GM21515 (cell line): ENCODE measurements around the gene G6PC2.
A peak's percentile ranks its signal among the peaks of the same experiment; 100 is the strongest.
"Not testable (repeated sequence)": the region's sequence is repeated elsewhere in the genome, so short reads cannot be mapped to it uniquely, and the experiment has no call there.

Source experiments
- ATAC-seq: cut with Tn5 transposase; IDR thresholded peaks from one replicate; pipeline ENCODE4 v1.9.1; 2021; ENCODE audit not compliant: unreplicated experiment

Gene G6PC2, protein sequence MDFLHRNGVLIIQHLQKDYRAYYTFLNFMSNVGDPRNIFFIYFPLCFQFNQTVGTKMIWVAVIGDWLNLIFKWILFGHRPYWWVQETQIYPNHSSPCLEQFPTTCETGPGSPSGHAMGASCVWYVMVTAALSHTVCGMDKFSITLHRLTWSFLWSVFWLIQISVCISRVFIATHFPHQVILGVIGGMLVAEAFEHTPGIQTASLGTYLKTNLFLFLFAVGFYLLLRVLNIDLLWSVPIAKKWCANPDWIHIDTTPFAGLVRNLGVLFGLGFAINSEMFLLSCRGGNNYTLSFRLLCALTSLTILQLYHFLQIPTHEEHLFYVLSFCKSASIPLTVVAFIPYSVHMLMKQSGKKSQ

DNA sequence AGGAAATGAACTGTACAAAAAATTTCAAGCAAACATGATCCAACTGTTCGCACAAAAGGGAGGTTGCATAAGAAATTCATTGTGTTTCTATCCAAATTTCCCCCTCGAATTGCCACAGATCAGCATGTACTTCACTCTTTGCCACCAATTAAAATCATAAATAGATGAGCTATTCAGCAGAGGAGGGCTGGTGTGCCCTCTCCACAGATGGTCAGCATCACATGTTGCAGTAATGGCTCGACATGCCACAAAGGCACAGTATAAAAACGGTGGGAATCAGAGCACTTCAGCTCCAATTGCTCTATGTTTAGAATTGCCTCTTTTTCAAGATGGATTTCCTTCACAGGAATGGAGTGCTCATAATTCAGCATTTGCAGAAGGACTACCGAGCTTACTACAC lies at the start of gene G6PC2:
TSS of gene G6PC2 (plus strand) at position 289 of the 400 bp plus-strand sequence. CDS start at position 330, 41 bp downstream.
- ATAC-seq, result no peak

DNA sequence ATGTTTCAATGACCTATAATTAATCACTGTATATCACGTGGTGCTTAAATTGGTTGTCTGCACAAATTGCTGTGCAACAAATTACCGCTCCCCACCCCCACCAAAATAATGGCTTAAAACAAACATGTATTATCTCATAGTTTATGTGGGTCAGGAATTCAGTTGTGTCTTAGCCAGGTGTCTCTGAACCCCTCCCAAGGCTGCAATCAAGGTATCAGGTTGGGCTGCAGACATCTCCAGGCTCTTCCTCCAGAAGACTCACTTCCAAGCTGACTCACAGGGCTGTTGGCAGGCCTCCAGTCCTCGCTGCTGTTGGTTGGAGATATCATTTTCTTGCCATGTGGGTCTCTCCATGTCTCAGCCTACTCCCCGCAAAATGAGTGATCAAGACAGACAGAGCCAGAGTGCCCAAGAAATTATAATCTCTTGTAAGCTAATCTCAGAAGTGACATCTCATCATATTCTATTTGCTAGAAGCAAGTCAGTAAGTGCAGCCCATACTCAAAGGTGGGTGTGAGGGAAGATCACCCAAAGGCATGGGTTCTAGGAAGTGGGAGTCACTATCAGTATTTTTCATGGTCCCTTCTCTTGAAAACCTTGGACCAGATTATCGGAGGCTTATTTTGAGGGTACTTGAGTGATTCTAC lies 49.3 kb upstream of the G6PC2 start:
- ATAC-seq, result no peak

DNA sequence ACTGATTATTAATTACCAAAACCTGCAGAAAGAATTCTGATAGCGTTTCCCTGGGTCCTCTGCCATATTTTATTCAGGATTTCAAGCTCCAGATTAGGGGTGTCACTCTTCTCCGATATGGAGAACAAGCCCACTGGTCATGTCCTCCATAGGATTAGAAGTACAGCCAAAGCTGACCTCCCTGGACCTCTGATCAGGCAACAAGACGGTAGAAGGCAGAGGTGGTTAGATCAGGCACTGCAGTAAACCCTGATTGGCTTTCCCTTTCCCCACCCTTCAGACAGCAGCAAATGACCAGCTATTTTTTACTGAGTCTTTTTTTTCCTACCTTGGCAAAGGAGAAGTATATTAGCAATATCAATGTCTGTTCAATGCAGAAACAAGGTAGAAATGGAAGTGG lies 48.6 kb upstream of the G6PC2 start:
- ATAC-seq, result no peak

DNA sequence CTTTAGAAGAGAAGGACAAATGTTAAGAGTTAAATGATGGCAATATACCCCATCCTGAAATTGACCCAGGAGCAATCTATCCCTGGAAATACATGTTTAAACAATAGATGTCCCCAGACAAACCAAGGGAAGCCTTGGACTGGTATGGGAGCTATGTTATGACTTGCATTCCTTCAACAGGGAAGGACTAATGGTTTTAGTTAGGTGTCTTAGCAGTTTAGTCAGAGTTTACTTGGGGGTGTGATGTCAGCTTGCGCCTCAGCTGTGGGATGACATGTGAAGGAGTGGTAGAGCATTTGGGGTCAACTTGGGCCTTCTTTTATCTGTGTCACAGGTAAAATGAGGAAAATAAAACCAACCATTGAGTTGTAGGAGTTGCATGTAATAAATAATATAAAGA lies 47.6 kb upstream of the G6PC2 start:
- ATAC-seq, result no peak

DNA sequence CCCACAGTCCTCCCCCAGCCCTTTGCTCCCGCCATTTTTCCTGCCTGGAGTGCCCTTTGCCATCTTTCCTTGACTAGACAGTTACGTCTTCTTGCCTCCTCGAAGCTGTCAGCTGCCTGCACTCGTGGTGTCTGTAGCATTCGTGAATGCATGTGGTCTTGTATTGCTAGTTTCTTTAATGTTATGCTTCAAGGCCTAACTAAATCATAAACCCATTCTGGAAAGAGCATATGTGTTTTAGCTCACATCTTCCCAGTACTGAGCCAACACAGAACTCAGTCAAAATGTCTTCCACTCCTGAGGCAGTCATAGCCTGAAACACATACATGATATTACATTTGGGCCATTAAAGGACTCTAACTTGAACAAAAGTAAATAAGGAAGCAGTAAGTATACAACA lies 46.4 kb upstream of the G6PC2 start:
- no peak for ATAC-seq

DNA sequence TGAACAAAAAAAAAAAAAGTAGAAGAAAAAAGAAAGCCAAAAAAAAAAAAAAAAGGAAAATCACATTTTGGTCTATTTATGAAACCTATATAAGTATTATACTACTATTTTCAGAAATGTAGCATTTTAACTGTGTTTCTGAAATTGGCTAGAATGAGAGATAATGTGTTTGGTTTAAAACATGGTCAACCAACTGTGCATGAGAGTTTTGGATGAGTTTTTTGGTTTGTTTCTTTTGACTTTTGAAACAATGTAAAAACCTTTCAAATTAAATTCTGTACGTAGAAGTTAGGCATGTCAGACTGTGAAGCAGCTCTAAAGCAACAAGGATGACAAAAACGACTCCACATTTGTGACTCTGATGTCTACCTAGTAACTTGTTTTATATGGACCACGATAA lies 45.5 kb upstream of the G6PC2 start:
- no peak for ATAC-seq

DNA sequence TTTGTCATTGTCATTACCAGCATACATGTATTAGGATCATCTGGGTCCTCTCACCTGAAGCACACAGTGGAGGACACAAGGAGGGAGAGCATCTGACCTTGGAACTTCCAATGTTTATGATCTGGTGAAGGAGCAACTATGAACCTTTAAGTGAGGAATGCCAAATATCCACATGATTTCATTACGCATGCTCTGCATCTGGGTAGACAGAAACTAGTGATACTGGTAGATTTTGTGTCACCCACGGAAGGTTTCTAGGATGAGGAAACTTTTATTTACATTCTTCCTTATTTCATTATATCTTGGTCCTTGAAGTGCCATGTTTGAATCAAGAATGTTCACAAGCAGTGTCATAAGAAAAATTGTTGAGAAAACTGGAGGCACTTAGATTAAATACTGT lies 42.9 kb upstream of the G6PC2 start:
- ATAC-seq, result no peak

DNA sequence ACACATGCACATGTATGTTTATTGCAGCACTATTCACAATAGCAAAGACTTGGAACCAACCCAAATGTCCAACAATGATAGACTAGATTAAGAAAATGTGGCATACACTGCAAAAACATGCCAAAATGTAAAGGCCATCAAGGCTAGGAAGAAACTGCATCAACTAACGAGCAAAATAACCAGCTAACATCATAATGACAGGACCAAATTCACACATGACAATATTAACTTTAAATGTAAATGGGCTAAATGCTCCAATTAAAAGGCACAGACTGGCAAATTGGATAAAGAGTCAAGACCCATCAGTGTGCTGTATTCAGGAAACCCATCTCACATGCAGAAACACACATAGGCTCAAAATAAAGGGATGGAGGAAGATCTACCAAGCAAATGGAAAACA lies 33.9 kb upstream of the G6PC2 start:
- not testable (repeated sequence) for ATAC-seq

DNA sequence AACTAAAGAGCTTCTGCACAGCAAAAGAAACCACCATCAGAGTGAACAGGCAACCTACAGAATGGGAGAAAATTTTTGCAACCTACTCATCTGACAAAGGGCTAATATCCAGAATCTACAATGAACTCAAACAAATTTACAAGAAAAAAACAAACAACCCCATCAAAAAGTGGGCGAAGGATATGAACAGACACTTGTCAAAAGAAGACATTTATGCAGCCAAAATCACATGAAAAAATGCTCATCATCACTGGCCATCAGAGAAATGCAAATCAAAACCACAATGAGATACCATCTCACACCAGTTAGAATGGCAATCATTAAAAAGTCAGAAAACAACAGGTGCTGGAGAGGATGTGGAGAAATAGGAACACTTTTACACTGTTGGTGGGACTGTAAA lies 30.7 kb upstream of the G6PC2 start:
- ATAC-seq, result not testable (repeated sequence)

DNA sequence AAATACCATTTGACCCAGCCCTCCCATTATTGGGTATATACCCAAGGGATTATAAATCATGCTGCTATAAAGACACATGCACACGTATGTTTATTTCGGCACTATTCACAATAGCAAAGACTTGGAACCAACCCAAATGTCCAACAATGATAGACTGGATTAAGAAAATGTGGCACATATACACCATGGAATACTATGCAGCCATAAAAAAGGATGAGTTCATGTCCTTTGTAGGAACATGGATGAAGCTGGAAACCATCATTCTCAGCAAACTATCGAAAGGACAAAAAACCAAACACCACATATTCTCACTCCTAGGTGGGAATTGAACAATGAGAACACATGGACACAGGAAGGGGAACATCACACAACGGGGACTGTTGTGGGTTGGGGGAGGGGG lies 30.3 kb upstream of the G6PC2 start:
- ATAC-seq, result not testable (repeated sequence)

DNA sequence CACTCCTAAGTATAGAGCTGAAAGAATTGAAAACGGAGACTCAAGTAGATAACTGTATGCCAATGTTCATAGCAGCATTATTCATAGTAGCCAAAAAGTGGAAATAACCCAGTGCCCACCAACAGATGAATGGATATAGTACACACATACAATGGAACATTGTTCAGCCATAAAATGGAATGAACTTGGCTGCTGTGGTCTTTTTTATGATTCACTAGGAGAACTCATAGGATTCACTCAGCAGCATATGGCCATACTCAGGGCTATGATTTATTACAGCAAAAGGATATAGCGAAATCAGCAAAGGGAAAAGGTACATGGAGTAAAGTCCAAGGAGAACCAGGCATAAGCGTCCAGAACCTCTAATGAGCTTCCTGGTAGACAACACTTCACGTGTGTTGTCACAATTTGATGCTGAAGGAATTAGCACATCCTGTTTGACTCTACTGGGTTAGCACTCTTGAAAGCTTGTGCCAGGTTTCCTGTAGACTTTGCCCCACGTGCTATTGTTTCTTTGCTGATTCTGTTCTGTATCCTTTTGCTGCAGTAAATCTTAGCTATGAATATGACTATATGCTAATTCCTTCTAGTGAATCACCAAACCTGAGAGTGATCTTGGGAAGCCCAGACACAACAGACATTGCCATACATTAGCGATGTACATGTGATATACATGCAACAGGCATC lies 26.6 kb upstream of the G6PC2 start:
- ATAC-seq, result no peak

DNA sequence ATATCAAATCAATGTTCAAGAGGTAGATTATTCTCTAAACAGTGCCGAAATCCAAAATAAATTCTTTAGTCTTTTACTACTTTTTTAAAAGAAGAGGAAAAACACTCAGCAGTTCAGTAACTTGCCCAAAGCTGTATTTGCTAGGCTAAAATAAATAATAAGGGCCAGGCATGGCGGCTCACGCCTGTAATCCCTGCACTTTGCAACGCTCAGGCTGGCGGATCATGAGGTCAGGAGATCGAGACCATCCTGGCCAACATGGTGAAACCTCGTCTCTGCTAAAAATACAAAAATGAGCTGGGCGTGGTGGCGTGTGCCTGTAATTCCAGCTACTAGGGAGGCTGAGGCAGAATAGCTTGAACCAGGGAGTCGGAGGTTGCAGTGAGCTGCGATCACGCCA lies 18.9 kb upstream of the G6PC2 start:
- ATAC-seq, result not testable (repeated sequence)

DNA sequence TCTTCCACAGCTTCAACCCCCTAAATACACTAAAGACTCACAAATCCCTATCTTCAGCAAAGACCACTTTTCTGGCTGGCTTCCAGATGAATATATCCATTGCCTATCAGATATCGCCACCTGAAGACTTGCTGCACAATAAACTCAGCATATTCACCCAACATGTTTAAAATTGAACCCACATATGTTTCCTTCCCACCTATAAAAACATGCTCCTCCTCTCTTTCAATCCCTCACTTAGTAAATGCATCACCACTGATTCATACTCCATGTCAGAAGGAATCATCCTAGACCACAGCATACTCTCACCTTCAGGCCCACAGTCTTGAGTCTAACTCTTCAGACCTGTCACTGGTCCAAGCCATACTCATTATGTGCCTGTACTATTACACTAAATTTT lies 16.1 kb upstream of the G6PC2 start:
- ATAC-seq, result no peak

DNA sequence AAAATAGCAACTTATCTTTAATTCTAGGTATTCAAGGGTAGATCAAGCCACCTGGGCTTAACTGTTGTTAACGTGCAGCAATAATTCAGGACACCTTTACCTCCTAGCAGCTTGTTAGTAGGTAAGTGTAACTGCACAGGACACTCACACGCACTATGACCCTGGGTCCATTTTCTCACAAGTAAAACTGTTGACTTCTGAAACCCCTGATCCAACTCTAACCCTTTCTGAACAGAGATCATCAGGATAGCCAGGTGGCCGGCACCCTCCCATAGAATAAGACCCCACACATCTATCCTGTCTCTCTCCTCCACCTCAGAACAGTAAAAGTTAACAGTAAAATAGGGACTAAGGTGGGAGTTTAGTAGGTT lies 11.5 kb upstream of the G6PC2 start:
- ATAC-seq, result peak; percentile 5

DNA sequence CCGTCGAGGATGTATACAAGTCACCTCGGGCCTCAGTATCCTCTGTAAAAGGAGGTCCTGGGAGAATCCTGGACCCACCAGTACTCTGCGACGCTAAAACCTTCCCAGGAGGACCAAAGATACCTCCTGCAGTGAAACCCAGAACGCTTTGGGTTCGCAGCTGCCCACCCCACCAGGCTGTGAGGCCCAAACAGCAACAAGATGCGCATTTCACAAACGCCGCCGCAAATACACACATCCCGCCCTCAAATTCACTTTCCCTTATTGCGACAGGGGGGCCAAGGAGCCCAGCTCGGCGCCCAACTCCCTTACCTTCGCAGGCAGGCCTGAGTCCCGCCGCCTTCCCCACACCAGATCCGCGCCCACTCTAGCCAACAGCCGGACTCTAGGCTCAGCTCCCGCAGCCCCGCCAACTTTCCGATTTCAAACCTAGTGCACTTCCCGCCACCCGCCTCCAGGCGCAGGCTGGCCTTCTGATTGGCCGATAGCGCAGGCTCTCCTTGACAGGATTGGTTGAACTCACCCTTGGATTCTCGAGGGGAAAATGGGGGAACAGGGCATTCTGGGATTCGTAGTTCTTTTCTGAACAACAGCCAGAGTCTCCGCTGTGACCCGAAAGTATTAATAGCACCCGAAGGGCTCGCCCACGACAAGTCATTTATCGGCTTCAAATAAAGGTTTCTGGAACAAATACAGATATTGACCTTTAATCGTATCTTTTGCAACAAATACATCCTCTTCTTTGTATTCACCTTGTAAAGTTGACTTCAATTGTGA lies 10.9 kb upstream of the G6PC2 start, which contains the start of gene SPC25:
TSS of gene SPC25 (minus strand) at position 425 of the 777 bp plus-strand sequence. CDS start 911 bp downstream, outside the sequence.
- peak; percentile 100 for ATAC-seq

DNA sequence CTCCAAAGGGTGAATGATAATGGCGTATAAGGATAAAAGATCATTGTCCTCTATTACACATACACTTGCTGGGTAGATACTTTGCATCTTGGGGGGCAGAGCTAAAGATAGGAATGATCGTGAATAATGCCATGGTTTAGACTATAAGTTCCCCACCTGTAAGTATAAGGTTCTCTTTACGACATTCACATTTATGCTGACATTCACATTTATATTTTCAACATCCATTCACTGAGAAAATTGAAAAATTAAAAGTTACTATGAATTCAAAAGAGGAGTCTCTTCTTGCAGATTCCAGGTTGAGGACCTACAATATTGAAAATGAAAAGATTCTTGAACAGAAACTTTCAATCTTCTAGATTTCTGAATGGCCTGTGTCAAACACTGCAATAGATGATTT lies 8.8 kb upstream of the G6PC2 start:
- no peak for ATAC-seq

DNA sequence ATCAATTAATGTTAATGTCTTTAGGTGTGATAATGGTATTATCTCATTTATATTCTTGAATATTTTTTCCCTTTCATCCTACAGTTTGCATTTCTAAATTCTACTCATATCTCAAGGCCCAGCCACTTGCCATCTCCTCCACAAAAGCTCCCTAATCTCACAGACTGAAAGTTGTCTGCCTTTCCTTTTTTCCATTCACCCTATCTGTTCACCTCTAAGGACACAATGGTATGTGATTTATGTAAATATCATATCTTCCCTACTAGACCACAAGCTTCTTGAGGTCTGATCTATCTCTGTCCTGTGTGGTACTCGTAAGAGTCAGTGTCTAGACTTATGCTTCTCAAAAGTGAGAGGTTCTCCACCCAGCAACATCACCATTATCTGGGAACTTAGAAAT lies 7.0 kb upstream of the G6PC2 start:
- no peak for ATAC-seq

DNA sequence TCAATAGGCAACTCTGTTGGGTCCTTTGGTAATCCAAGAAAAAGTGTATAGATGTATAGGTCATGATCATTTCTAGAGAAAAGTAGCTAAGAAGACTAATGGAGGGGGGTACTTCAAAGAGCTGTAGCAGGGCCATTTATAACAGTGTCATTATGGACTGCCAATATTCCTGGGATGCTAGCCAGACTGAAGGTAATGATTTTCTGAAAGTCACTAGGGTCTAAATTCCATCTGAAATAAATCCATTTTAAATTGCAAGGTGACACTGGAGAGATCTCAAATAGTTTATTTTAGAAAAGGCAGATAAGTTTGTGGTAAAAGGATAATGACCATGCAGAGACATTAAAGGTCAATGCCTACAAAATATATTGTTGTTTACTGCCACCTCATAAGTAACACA lies 6.4 kb upstream of the G6PC2 start:
- ATAC-seq, result no peak

DNA sequence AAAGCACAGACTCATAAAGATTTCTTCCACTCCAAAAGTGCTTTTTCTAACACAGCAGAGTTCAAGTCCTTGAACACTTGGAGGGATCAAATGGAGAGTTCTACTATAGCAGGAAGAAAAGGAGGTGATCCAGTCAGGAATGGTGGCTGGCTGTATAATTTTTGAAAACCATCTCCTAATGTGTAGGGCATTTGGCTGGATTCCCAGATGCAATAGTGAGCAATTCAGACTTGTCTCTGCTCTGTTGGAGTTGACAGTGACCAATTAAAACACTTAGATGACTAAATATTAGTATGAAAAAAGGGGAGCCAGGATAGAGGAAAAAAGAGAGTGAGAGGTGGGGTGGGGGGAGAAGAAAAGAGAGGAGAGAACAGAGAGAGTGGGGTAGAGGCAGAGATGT lies 5.3 kb upstream of the G6PC2 start:
- no peak for ATAC-seq

DNA sequence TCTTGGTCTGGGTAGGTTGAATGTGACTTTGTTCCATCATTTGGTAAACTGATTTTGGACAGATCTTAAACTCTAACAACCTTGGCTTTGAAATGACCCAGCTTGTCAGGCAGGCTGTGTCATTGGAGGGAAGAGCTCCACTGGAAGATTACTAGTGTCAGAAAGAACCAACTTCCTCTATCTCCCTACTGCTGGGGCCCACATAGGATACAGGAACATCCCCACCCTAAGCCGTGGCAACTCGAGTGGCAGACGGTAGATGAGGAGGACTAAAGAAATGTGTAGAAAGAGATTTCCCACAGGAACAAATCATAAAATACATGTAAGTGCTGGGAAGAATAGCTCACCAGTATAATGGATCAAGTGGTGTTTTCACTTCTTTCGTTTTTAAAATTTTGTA lies 4.3 kb upstream of the G6PC2 start:
- no peak for ATAC-seq

DNA sequence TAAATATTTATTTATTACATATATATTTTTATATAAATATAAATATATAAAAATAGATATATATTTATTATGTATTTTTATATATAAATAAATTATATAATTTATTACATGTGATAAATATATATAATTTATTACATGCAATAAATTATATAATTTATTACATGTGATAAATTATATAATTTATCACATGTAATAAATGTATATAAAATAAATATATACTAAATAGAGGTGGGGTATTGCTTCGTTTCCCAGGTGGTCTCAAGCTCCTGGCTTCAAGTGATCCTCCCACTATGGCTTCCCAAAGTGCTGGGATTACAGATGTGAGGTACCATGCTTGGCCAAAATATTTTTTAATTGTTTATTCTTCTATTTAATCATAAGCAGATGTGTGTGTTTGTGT lies 3.6 kb upstream of the G6PC2 start:
- no peak for ATAC-seq
